ENCODE data around the gene ACTMAP. TPM values are rescaled to one million over a fixed set of nuclear protein-coding genes. Genes with fewer than 3 reads are reported as not detected.
"Not testable (repeated sequence)": the region's sequence is repeated elsewhere in the genome, so short reads cannot be mapped to it uniquely, and the experiment has no call there.

ACTMAP gene
- total RNA-seq, 5 donors from 2014 or later (not counting 1 experiment from before 2014, with no cell fraction given): 4.7 to 8.3 (median 6.8) TPM

GRCh38 chr19:40771101-40771862 is 21.0 kb upstream of the ACTMAP start:
- H3K27me3 Mint-ChIP-seq; H3K9me3 Mint-ChIP-seq; POLR2A ChIA-PET; H3K9me3 ChIP-seq; H3K4me3 Mint-ChIP-seq; H3K36me3 ChIP-seq (ENCODE audit: control insufficient read depth in 2 of 2, extremely low read depth in 1 of 2, insufficient read depth in 1 of 2, low read length in 1 of 2); H3K27me3 ChIP-seq (replicated peaks in 1 of 2; ENCODE audit: control insufficient read depth in 2 of 2, extremely low read depth in 1 of 2, insufficient read depth in 2 of 2, low read length in 1 of 2); H3K4me3 ChIP-seq (ENCODE audit: control insufficient read depth in 1 of 2, extremely low read depth in 1 of 2, low read length in 1 of 2); H3K27ac ChIP-seq (ENCODE audit: low read length): not testable (repeated sequence)
- peaks cover 10 to 21% (median 16%) of the 10 kb centered on the region in 3 donors for H3K4me1 Mint-ChIP-seq
- DNase-seq (peak in 1 of 35 experiments; percentile 22), ATAC-seq (replicated peaks in 1 of 4) (peak in 3 of 4 experiments; percentile 36 to 54 (median 48))
- peak overlapping the region; percentile 19 to 73 for H3K27ac Mint-ChIP-seq
- 89% methylated on average over 6 of the region's 10 CpGs for WGBS (ENCODE audit: insufficient coverage)
- CTCF ChIA-PET: interaction anchor here in 1 of 2 donors (0.9 kb wide), 1 partner anchor 17 kb away, joined by 3 read pairs; no protein-coding TSS in a partner anchor
- peaks cover 0 to 13% of the 10 kb centered on the region in 2 experiments for H3K4me1 ChIP-seq (ENCODE audit: control insufficient read depth in 1 of 2, extremely low read depth in 1 of 2, insufficient read depth in 2 of 2, low read length in 2 of 2)
- peaks cover 16% of the 10 kb centered on the region for H3K36me3 Mint-ChIP-seq

- DNase-seq: no peak
- no peaks in the 10 kb centered on the region for H3K9me3 ChIP-seq
- peak overlapping the region in 1 of 2 donors; percentile 19 for H3K27ac Mint-ChIP-seq
- no peak for ATAC-seq (replicated peaks in 1 of 4)
- peaks cover 6 to 35% of the 10 kb centered on the region in 2 experiments for H3K4me1 ChIP-seq (ENCODE audit: control insufficient read depth in 1 of 2, extremely low read depth in 1 of 2, insufficient read depth in 2 of 2, low read length in 2 of 2)
- no peaks in the 10 kb centered on the region for H3K27me3 ChIP-seq (replicated peaks in 1 of 2; ENCODE audit: control insufficient read depth in 2 of 2, extremely low read depth in 1 of 2, insufficient read depth in 2 of 2, low read length in 1 of 2)
- no peak overlapping the region for H3K27ac ChIP-seq (ENCODE audit: low read length)
- H3K36me3 ChIP-seq (ENCODE audit: control insufficient read depth in 2 of 2, extremely low read depth in 1 of 2, insufficient read depth in 1 of 2, low read length in 1 of 2): peaks cover 3 to 25% of the 10 kb centered on the region in 2 donors
- ChIA-PET CTCF (interaction anchor here in 1 of 2 donors (0.6 kb wide), 1 partner anchor 360 kb away, joined by 3 read pairs; no protein-coding TSS in a partner anchor), POLR2A (no interaction called here)
- no peak overlapping the region for H3K4me3 Mint-ChIP-seq
- H3K9me3 Mint-ChIP-seq: peaks cover 0 to 3% (median 0%) of the 10 kb centered on the region in 3 donors
- H3K27me3 Mint-ChIP-seq: no peaks in the 10 kb centered on the region
- 80% methylated on average over 1 of the region's 5 CpGs for WGBS (ENCODE audit: insufficient coverage)
- peaks cover 31 to 36% (median 34%) of the 10 kb centered on the region in 3 donors for H3K4me1 Mint-ChIP-seq
- peaks cover 35% of the 10 kb centered on the region for H3K36me3 Mint-ChIP-seq
- no peak overlapping the region for H3K4me3 ChIP-seq (ENCODE audit: control insufficient read depth in 1 of 2, extremely low read depth in 1 of 2, low read length in 1 of 2)
Measured at GRCh38 chr19:40768869-40769268, 18.6 kb upstream of the ACTMAP start.

GRCh38 chr19:40766385-40766784 is 16.1 kb upstream of the ACTMAP start:
- CTCF ChIA-PET: interaction anchor here in 1 of 2 donors (0.8 kb wide), 1 partner anchor 11 kb away, joined by 3 read pairs; no protein-coding TSS in a partner anchor

GRCh38 chr19:40763963-40764362 is 13.7 kb upstream of the ACTMAP start:
- POLR2A ChIA-PET: no interaction called here

More at GRCh38 chr19:40766385-40766784, 16.1 kb upstream of the ACTMAP start:
- not testable (repeated sequence) for H3K4me3 ChIP-seq (ENCODE audit: control insufficient read depth in 1 of 2, extremely low read depth in 1 of 2, low read length in 1 of 2); DNase-seq; H3K27me3 ChIP-seq (replicated peaks in 1 of 2; ENCODE audit: control insufficient read depth in 2 of 2, extremely low read depth in 1 of 2, insufficient read depth in 2 of 2, low read length in 1 of 2); ATAC-seq (replicated peaks in 1 of 4); H3K27me3 Mint-ChIP-seq; H3K27ac ChIP-seq (ENCODE audit: low read length); H3K4me3 Mint-ChIP-seq; H3K9me3 Mint-ChIP-seq; H3K27ac Mint-ChIP-seq; H3K9me3 ChIP-seq
- peaks cover 42 to 51% (median 50%) of the 10 kb centered on the region in 3 donors for H3K4me1 Mint-ChIP-seq
- peaks cover 58% of the 10 kb centered on the region for H3K36me3 Mint-ChIP-seq
- Histone ChIP-seq H3K4me1 (ENCODE audit: control insufficient read depth in 1 of 2, extremely low read depth in 1 of 2, insufficient read depth in 2 of 2, low read length in 2 of 2) (peaks cover 6 to 60% of the 10 kb centered on the region in 2 experiments), H3K36me3 (ENCODE audit: control insufficient read depth in 2 of 2, extremely low read depth in 1 of 2, insufficient read depth in 1 of 2, low read length in 1 of 2) (peaks cover 19 to 47% of the 10 kb centered on the region in 2 donors)
- POLR2A ChIA-PET: interaction anchor here in 1 of 2 donors (0.7 kb wide), 1 partner anchor 68 kb away, joined by 4 read pairs; no protein-coding TSS in a partner anchor
- 98% methylated on average over 9 of the region's 13 CpGs for WGBS (ENCODE audit: insufficient coverage)

GRCh38 chr19:40763526-40763925 is 13.2 kb upstream of the ACTMAP start:
- Histone ChIP-seq H3K4me1 (ENCODE audit: control insufficient read depth in 1 of 2, extremely low read depth in 1 of 2, insufficient read depth in 2 of 2, low read length in 2 of 2) (peaks cover 6 to 54% of the 10 kb centered on the region in 2 experiments), H3K27ac (ENCODE audit: low read length) (no peak overlapping the region), H3K9me3 (no peaks in the 10 kb centered on the region), H3K36me3 (ENCODE audit: control insufficient read depth in 2 of 2, extremely low read depth in 1 of 2, insufficient read depth in 1 of 2, low read length in 1 of 2) (peaks cover 23 to 74% of the 10 kb centered on the region in 2 donors), H3K4me3 (ENCODE audit: control insufficient read depth in 1 of 2, extremely low read depth in 1 of 2, low read length in 1 of 2) (no peak overlapping the region), H3K27me3 (replicated peaks in 1 of 2; ENCODE audit: control insufficient read depth in 2 of 2, extremely low read depth in 1 of 2, insufficient read depth in 2 of 2, low read length in 1 of 2) (no peaks in the 10 kb centered on the region)
- no peak overlapping the region for H3K4me3 Mint-ChIP-seq
- no peak for DNase-seq
- H3K27me3 Mint-ChIP-seq: no peaks in the 10 kb centered on the region
- H3K4me1 Mint-ChIP-seq: peaks cover 33 to 55% (median 35%) of the 10 kb centered on the region in 3 donors
- H3K9me3 Mint-ChIP-seq: no peaks in the 10 kb centered on the region
- ATAC-seq (replicated peaks in 1 of 4): no peak
- CTCF ChIA-PET: no interaction called here
- POLR2A ChIA-PET: no interaction called here
- 95% methylated on average over 4 of the region's 7 CpGs for WGBS (ENCODE audit: insufficient coverage)
- peaks cover 58% of the 10 kb centered on the region for H3K36me3 Mint-ChIP-seq
- H3K27ac Mint-ChIP-seq: peak overlapping the region; percentile 21 to 34

More at GRCh38 chr19:40763963-40764362, 13.7 kb upstream of the ACTMAP start:
- no peaks in the 10 kb centered on the region for H3K27me3 ChIP-seq (replicated peaks in 1 of 2; ENCODE audit: control insufficient read depth in 2 of 2, extremely low read depth in 1 of 2, insufficient read depth in 2 of 2, low read length in 1 of 2)
- no peaks in the 10 kb centered on the region for H3K9me3 ChIP-seq
- H3K36me3 Mint-ChIP-seq: peaks cover 58% of the 10 kb centered on the region
- 71% methylated on average over 6 of the region's 10 CpGs for WGBS (ENCODE audit: insufficient coverage)
- no peak for ATAC-seq (replicated peaks in 1 of 4)
- H3K9me3 Mint-ChIP-seq: no peaks in the 10 kb centered on the region
- DNase-seq: no peak
- peak overlapping the region; percentile 21 to 42 for H3K27ac Mint-ChIP-seq
- CTCF ChIA-PET: no interaction called here
- H3K4me3 ChIP-seq (ENCODE audit: control insufficient read depth in 1 of 2, extremely low read depth in 1 of 2, low read length in 1 of 2): no peak overlapping the region
- no peaks in the 10 kb centered on the region for H3K27me3 Mint-ChIP-seq
- H3K4me1 ChIP-seq (ENCODE audit: control insufficient read depth in 1 of 2, extremely low read depth in 1 of 2, insufficient read depth in 2 of 2, low read length in 2 of 2): peaks cover 6 to 54% of the 10 kb centered on the region in 2 experiments
- peaks cover 33 to 55% (median 37%) of the 10 kb centered on the region in 3 donors for H3K4me1 Mint-ChIP-seq
- H3K36me3 ChIP-seq (ENCODE audit: control insufficient read depth in 2 of 2, extremely low read depth in 1 of 2, insufficient read depth in 1 of 2, low read length in 1 of 2): peaks cover 22 to 70% of the 10 kb centered on the region in 2 donors
- H3K4me3 Mint-ChIP-seq: no peak overlapping the region
- no peak overlapping the region for H3K27ac ChIP-seq (ENCODE audit: low read length)

- POLR2A ChIA-PET: interaction anchor here in 1 of 2 donors (0.5 kb wide), 1 partner anchor 30 kb away, joined by 5 read pairs; no protein-coding TSS in a partner anchor
- WGBS (ENCODE audit: insufficient coverage): 71% methylated on average over 10 of the region's 17 CpGs
- no peaks in the 10 kb centered on the region for H3K9me3 Mint-ChIP-seq
- H3K4me1 Mint-ChIP-seq: peaks cover 37 to 55% (median 40%) of the 10 kb centered on the region in 3 donors
- Histone ChIP-seq H3K36me3 (ENCODE audit: control insufficient read depth in 2 of 2, extremely low read depth in 1 of 2, insufficient read depth in 1 of 2, low read length in 1 of 2) (peaks cover 26 to 79% of the 10 kb centered on the region in 2 donors), H3K27me3 (replicated peaks in 1 of 2; ENCODE audit: control insufficient read depth in 2 of 2, extremely low read depth in 1 of 2, insufficient read depth in 2 of 2, low read length in 1 of 2) (no peaks in the 10 kb centered on the region), H3K4me1 (ENCODE audit: control insufficient read depth in 1 of 2, extremely low read depth in 1 of 2, insufficient read depth in 2 of 2, low read length in 2 of 2) (peaks cover 6 to 54% of the 10 kb centered on the region in 2 experiments), H3K4me3 (ENCODE audit: control insufficient read depth in 1 of 2, extremely low read depth in 1 of 2, low read length in 1 of 2) (no peak overlapping the region), H3K27ac (ENCODE audit: low read length) (peak overlapping the region; percentile 20), H3K9me3 (no peaks in the 10 kb centered on the region)
- CTCF ChIA-PET: no interaction called here
- no peaks in the 10 kb centered on the region for H3K27me3 Mint-ChIP-seq
- DNase-seq (no peak), ATAC-seq (replicated peaks in 1 of 4) (no peak)
- peak overlapping the region in 1 of 3 donors; percentile 25 for H3K4me3 Mint-ChIP-seq
- peaks cover 62% of the 10 kb centered on the region for H3K36me3 Mint-ChIP-seq
- H3K27ac Mint-ChIP-seq: peak overlapping the region; percentile 48 to 55
Measured at GRCh38 chr19:40762754-40763470, 12.6 kb upstream of the ACTMAP start.

Measured in T-cell (primary cell).